Measurements from ENCODE around the gene SETSIP.
"Not testable (repeated sequence)": the region's sequence is repeated elsewhere in the genome, so short reads cannot be mapped to it uniquely, and the experiment has no call there.

SETSIP gene, protein sequence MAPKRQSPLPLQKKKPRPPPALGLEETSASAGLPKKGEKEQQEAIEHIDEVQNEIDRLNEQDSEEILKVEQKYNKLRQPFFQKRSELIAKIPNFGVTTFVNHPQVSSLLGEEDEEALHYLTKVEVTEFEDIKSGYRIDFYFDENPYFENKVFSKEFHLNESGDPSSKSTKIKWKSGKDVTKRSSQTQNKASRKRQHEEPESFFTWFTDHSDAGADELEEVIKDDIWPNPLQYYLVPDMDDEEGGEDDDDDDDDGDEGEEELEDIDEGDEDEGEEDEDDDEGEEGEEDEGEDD

DNA sequence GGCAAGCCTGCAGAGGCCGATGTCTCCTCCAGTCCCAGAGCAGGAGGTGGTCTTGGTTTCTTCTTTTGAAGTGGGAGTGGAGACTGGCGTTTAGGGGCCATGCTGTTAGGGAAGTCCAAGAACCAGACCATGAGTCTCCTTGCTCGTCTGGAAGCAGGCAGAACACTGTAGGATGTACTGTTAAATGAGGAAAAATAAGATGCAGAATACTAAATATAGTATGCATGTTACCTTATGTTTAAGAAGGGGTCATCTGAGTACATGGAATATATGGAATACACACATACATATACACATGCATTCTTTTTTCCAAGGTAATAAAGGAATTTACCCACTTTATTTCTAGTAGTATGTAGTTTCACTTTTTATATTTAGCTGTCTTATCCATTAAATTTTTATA is at the start of gene SETSIP:
SETSIP (minus strand) TSS at position 101 of the 400 bp plus-strand sequence; CDS start at position 101, 0 bp downstream.
- DNase-seq: no peak

DNA sequence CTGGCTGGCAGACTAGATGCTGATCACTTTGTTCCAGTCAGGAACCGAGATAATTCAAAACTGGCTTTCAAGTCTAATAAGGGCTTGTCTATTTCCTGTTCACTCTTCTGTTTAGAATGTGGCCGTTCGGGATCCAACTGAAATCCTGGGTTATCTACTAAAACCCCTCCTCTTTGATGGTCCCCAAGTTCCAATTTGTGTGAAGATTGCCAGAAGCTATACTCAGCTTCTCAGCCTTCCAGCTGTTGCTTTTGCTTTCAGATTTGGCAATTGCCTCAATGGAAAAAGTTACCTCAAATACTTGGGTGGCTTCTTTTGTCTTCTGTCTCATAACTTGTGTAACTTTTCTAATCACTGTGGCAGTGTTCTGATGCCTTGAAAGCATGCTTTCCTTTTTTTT is 48.7 kb upstream of the SETSIP start:
- no peak for DNase-seq

DNA sequence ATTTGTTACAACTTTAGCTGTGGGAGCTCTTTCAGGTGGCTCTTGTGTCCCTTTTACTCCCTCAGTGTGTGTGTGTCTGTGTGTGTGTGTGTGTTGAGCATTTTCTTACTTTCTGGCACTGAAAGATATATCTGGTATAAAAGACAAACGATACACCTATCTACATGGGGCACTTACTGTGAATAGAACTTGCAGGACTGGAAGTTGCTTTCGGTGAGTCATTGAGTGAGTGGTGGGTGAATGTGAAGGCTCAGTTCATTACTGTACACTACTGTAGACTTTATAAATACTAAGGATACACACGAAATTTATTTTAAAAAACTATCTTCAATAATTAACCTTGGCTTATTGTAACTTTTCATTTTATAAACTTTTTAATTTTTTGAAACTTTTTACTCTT is 43.6 kb upstream of the SETSIP start:
- no peak for DNase-seq

DNA sequence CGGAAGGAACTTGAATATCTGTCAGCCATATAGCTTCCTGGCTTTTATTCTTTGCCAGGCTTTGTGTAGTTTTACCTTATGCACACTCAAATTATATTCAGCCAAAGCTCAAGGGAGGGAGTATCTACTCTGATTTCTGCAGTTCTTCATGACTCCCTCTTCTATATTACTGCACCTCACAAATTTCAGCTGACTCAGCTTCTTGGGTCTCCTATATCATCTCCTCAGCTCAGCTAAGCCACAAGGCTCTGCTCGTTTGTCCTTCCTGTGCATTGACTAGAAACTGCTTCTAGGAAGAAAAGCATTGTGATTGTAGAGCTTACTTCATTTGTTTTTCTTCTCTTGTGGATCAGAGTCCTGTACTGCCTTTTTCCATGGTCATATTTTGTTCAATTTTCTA is 42.3 kb upstream of the SETSIP start:
- DNase-seq: no peak

DNA sequence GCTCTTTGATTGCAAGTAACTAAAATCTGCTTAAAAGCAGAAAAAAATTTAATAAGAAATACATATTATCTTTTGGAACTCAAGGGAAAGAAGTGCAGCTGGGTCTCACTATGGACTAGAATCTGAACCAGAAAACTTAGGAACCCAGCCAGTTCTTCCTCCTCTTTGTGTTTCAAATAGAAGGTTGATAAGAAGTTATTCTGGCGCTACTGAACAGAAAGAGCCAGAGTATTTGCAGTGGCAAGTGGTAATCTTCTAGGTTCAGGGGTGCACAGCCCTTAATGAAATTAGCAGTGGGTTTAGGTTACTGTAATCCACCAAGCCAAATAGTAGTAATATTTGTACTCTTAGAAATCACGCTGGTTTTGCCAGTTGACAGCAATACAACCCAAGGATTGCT is 33.4 kb upstream of the SETSIP start:
- DNase-seq: no peak

DNA sequence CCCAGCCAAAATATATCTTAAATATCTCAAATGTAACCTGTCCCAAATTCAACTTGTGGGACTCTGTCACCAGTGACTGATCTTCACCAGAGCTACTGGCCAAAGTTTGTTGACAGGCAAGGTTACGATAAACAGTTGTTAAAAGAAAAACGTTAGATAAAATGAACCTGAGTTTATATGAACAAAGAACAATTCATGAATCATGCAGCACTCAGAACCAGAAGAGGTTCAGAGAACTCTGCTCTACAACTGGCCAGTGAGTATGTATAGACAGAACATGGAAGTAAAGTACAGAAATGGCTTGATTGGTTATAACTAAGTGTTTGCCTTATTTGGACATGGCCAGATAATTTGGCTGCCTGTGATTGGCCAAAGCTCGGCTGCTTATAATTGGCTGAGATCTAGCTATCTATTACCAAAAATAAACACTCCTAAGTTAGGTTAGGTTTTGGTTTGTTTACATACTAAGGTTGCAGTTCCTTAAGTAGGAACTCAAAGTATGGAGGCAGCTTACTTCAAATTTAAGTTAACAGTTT is 30.4 kb upstream of the SETSIP start:
- no peak for DNase-seq

DNA sequence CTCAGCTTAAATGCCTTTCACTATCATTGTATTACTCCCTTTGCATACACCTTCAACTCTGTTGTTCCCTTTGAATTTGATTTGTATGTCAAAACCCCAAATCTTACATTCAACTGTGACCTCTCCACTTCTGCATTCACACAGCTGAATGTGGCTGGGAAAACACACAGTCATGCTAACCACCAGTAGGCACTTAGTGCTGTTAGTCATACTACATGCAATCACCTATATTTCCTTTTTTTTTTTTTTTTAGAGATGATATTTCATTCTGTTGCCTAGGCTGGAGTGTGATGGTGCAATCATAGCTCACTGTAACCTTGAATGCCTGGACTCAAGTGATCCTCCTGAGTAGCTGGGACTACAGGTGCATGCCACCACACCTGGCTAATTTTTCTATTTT is 21.1 kb upstream of the SETSIP start:
- no peak for DNase-seq

DNA sequence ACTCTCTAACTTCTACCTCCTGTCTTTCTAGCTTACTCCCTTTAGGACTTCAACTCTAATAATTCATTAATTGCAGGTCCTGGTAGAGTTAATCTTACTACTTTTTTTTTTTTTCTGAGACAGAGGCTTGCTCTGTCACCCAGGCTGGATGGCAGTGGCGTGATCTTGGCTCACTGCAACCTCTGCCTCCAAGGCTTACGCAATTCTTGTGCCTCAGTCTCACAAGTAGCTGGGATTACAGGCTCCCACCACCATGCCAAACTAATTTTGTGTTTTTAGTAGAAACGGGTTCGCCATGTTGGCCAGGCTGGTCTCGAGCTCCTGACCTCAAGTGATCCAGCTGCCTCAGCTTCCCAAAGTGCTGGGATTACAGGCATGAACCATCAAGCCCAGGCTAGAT is 20.7 kb upstream of the SETSIP start:
- DNase-seq: no peak

DNA sequence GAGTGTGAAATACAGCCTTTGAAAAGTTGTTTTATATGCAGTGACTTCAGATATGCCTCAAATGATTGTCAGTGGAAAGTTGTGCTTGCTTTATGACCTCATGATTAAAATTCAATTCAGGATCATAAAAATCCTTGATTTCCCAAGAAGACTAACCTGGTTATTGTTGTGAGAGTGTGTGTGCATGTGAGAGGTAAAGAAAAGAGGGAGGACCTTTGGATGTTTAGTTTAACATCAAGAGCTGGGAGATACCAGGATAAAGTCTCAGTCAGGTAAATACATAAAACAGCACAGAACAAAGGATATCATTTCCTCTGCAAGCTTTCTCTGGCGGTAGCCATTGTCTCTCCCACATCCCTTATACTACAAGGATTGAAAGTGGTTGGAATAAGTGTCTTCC is 19.4 kb upstream of the SETSIP start:
- no peak for DNase-seq

DNA sequence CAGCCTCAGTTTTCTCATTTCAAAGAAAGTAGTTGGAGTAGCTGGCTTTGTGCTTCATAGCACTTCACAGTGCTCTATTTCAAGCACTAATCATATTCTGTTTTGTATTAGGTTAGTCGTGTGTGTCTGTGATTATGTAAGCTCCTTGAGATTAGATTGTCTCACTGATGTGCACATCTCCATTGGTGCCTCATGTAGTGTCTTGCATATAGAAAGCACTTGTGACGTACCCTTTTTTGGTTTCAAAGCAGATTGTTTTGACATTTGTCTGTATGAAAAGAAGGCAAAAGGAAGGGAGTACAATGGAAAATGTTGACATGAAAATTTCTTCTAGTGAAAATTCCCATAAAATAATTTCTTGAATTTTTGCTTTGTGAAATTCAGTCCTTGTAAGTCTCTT is 18.9 kb upstream of the SETSIP start:
- no peak for DNase-seq

DNA sequence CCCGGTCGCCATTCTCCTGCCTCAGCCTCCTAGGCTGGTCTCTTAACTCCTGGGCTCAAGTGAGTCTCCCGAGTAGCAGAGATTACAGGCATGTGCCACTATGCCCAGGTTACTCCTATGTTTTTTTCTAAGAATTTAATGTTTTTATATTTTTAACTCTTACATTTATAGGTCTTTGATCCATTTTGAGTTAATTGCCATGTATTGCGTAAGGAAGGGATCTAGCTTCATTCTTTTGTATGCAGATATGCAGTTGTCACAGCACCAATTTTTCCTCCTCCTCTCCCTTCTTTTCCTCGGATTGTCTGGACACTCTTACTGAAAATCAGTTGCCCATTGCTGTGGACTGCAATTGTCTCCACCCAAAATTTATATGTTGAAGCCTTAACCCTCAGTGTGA is 16.4 kb upstream of the SETSIP start:
- DNase-seq: no peak

DNA sequence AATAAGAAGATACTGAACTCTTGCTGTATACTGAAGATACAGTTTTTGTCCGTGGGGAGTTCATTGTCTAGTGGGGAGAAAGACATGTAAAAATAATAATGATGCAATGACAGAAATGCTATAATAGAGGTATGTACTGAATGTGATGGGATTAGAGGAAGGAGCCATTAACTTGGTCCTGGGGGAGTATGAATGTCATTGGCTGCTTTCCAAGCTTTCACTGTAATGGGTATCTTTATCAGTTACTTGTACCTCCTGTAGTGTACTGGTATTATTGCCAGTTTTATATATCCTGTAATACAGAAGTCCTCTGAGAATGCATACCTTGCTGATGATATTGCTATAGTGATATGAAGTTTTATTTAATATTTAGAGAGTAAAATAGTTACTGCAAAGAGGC is 12.3 kb upstream of the SETSIP start:
- DNase-seq: peak; percentile 9

DNA sequence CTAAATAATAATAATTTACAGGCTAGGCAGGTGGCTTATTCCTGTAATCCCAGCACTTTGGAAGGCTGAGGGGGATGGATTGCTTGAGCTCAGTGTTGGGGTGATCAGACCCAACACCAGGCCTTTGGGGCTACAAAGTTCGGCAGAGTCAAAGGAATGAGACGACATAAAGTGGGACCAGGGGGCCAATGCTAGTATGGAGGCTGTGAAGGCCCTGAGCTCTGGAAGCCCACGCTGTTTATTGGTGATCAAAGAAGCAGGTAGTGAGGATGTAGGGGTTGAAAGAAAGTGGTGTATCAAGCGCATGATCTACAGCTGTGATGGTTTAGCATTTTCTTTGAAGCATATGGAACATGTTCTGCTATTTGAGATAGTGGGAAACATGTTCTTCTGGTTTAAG is 10.5 kb upstream of the SETSIP start:
- DNase-seq: no peak

DNA sequence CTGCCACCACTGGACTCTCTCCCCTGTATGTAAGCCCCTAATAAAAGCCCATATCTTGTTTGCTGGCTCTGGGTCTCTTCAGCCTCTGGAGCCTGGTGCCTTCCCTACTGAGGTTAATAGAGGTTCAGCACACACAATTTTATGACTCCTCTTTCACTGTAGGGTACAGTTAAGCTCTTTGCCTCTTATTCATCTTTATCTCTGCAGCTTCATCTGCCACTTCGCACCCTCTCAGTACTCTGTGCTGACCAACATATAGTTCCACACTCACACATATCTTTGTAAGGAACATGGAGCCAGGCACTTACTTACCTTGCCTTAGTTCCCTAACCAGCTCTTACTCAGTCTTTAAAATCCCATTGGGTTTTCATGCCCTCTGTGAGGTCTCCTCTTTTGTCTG is 9.4 kb upstream of the SETSIP start:
- DNase-seq: no peak

DNA sequence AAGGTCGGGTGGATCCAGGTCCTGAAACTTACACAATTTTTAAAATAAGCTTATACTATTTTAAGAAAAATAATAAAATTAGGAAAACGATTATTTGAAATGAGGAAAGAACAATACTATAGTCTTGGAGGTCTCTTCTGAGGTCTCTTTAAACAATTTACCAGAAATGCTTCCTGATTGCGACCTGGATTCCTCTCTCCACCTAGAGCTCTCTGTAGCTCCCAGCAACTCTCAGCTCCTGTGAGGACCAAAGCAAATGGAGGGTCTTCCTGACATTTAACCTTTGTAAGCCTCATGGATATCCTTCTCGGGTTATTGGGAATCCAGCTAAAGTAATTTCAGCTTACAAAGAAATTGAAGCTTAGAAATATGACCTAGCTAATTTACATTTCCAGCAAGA is 5.8 kb upstream of the SETSIP start:
- DNase-seq: no peak

DNA sequence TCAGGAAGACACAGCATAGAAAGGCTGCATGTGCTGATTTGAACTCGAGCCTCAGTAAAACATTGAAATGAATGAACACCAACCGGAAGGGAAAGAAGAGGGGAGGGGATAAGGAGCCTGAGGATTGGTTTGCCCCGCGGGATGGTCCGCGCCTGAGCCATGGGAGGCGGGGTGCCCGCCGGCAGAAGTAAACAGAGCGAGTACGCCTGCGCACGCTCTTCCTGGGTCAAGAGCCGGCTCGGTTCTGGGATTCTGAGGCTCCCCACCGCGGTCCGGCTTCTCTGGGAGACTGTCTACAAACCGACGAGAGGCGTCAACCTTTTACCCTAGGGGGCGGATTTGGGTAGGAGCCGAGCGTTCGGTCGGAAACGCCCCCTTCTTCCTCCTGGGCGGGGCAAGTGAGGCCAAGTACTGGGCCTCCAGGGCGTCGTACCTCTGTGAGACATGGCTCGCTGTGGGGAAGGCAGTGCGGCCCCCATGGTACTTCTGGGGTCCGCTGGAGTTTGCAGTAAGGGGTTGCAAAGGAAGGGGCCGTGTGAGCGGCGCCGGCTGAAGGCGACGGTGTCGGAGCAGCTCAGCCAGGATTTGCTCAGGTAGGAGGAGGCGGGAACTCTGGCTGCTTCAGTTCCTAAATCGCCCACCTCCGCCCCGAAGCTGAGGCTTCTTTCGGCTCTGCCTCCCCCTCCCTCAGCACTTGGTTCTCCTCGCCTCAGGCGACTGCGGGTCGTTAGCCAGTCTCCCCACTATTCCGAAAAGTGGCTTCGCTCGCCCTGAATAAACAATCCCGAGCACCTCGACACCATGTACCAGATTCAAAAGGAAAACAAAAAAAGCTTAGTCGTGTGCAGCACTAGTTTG is 5.1 kb upstream of the SETSIP start, which contains the start of gene BTBD8:
BTBD8 (plus strand) TSS at position 218 of the 858 bp plus-strand sequence; CDS start at position 445, 227 bp downstream.
- DNase-seq: peak; percentile 90

DNA sequence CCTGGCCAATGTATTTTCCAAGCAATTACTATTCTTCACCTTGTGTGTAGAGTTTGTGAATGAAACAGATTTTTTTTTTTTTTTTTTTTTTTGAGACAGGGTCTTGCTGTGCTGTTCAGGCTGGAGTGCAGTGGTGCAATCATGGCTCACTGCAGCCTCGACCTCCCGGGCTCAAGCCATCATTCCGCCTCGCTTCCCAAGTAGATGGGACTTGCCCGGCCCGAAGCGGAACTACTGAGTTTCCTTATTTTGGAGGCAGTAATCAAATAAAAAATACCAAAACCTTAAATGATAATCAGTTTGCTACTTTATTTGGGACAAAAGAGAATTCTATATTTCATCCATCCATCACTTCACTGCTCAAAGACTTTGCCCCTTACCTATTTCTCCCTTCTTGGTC is 4.2 kb upstream of the SETSIP start:
- no peak for DNase-seq

DNA sequence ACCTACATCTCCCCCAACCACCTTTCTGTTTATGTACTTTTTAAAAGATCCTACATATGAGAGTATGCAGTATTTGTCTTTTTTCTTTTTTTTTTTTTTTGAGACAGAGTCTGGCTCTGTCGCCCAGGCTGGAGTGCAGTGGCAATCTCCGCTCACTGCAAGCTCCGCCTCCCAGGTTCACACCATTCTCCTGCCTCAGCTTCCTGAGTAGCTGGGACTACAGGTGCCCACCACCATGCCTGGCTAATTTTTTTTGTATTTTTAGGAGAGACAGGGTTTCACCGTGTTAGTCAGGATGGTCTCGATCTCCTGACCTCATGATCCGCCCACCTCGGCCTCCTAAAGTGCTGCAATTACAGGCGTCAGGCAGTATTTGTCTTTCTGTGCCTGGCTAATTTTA is 2.9 kb upstream of the SETSIP start:
- not testable (repeated sequence) for DNase-seq

DNA sequence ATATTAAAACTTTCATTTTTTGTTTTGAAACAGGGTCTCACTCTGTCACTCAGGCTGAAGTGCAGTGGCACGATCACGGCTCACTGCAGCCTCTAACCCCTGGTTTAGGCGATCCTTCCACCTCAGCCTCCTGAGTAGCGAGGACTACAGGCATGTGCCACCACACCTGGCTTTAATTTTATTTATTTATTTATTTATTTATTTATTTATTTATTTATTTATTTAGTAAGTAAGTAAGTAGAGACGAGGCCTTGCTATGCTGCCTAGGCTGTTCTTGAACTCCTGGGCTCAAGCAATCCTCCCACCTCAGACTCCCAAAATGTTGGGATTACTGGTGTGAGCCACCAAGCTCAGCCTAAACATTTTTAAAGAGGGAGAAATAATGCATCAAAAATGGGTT is 1.2 kb upstream of the SETSIP start:
- DNase-seq: no peak

DNA sequence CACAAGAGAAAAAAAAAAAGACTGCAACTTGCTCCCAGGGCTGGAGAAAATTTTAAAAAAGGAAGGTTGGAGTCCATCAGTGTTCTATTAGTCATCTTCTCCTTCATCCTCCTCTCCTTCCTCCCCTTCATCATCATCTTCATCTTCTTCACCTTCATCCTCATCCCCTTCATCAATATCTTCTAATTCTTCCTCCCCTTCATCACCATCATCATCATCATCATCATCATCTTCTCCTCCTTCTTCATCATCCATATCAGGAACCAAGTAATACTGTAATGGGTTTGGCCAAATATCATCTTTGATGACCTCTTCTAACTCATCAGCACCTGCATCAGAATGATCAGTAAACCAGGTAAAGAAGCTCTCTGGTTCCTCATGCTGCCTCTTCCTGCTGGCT is 765 bp downstream of the SETSIP start:
- not testable (repeated sequence) for DNase-seq

DNA sequence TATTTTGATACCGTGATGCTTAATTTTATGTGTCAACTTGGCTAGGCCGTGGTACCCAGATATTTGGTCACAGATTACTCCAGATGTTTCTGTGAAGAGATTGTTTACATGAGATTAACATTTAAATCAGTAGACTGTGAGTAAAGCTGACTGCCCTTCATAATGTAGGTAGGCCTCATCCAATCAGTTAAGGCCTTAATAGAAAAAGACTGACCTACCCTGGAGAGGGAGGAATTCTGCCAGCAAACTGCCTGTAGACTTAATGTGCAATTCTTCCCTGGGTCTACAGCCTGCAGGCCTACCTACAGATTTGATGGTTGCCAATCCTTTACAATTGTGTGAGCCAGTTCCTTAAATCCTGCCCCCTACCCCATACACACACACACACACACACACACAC is 4.3 kb downstream of the SETSIP start:
- DNase-seq: no peak

DNA sequence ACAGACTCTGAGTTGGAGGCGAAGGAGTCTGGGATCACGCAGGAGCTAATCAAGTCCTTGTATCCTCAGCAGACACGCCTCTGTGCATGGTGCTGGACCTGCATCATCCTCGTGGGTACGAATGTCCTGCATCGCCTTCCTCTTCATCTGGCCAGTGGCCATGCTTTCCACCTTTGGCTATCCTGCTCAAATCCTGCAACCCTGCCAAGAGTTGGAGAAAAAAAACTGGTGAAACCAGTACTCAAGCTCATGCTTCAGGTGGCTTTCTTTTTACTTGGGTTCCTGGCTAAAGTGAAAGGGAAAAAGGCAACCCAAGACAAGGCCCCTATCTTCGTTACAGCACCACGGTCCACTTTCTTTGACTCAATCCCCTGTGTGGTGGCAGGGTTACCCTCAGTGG is 8.9 kb downstream of the SETSIP start:
- DNase-seq: no peak

DNA sequence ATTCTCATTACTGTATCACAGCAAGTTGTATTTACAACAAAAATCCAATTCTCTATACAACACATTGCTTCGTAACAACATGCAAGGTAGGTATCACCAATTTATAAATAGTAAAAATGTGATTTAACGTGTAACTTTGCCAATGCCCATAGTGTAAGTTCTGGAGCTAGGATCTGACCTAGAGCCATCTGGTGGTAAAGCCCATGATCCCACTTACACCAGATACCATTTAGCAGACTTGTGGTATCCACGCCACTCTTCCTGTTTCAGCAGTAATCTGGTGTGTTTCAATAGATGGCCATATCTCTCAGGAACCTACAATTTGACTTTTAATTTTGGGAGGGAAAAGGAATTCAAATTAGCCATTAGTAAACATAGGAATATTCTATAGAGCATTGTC is 10.2 kb downstream of the SETSIP start:
- no peak for DNase-seq

DNA sequence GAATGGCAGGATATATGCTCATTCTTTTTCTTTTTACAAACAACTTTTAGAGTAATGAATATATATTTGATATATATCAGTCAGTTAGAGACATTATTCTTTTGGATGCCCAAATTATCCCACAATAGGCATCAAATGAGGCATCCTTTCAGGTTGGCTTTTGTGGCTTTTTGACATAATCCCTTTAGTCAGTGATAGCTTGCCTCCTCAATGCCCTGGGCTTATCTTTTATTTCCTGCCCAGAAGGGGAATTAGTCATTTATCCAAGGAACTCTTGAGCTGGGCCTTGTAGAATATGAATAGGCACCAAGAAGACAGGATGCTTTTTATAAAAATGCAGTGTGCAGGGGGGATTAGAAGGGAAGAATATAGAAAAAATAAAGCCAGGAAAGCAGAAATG is 23.3 kb downstream of the SETSIP start:
- DNase-seq: no peak

All from NCI-H1105 (cell line).